GM23248 (cell line): ENCODE data around the gene KAT8.
"Not testable (repeated sequence)": the region's sequence is repeated elsewhere in the genome, so short reads cannot be mapped to it uniquely, and the experiment has no call there.

ENCODE experiments used
- EZH2 ChIP-seq: fragments of 200-600 bp; sonication (generic); IDR thresholded peaks from 2 replicates; pipeline ENCODE4 v1.6.1; 2018; ENCODE audit warnings: antibody characterized with exemption, mild to moderate bottlenecking; ENCODE audit not compliant: insufficient read depth, poor library complexity, severe bottlenecking
- EZH2phosphoT487 ChIP-seq: fragments of 200-600 bp; sonication (generic); IDR thresholded peaks from 2 replicates; pipeline ENCODE4 v1.6.1; 2018; ENCODE audit warnings: antibody characterized with exemption, moderate library complexity, mild to moderate bottlenecking, low read depth; ENCODE audit not compliant: insufficient read depth

- TF ChIP-seq EZH2phosphoT487, EZH2: not testable (repeated sequence)
These were observed 19.5 kb downstream of the KAT8 start for GRCh38 chr16:31136822-31137499.
